ENCODE measurements around the gene SIL1.

- no peak for TF ChIP-seq CTCF (IDR thresholded peaks at IDR 0.05; ENCODE audit: low read length)
- no peak for TF ChIP-seq EZH2 (IDR thresholded peaks at IDR 0.05; ENCODE audit: borderline replicate concordance, low read length)
Measured at GRCh38 chr5:138944527-138945322, 253.4 kb downstream of the SIL1 start.

Measured in OCI-LY1 (cell line).